ENCODE measurements around the gene TCEAL3. TPM values are rescaled to one million over a fixed set of nuclear protein-coding genes. Genes with fewer than 3 reads are reported as not detected.

TCEAL3 gene
- total and polyA plus RNA-seq, 2 of the 8 experiments (the other 6 are each of a cell fraction or from before 2014, with no cell fraction given) = 4.4 to 12.0 TPM

- no peak for TF ChIP-seq ASH2L (IDR thresholded peaks at IDR 0.05; ENCODE audit: low read length)
Observed at GRCh38 chrX:103640401-103641155, 32.8 kb downstream of the TCEAL3 start (continued).
